GM12892 (cell line): ENCODE measurements around the gene KAT6B.

Experiments used
- POLR2A ChIP-seq: IDR thresholded peaks from 2 replicates; pipeline ENCODE4 v1.6.1; 2011; ENCODE audit warnings: low read depth, low read length, control low read depth
- TAF1 ChIP-seq: IDR thresholded peaks from 2 replicates; pipeline ENCODE4 v1.6.1; 2011; ENCODE audit warnings: low read depth, mild to moderate bottlenecking, control low read depth, low read length, borderline replicate concordance

GRCh38 chr10:75076348-75076747 lies 249.9 kb downstream of the KAT6B start:
- no peak for TF ChIP-seq POLR2A
- TF ChIP-seq TAF1, result no peak
